Left renal cortex interstitium (tissue), 4 donors: ENCODE results near the gene GPRIN1. TPM values are rescaled to one million over a fixed set of nuclear protein-coding genes. Genes with fewer than 3 reads are reported as not detected.

Source experiments
- DNase-seq, 4 donors: peaks; one replicate each; pipeline ENCODE4 v3.0.0-alpha.2; 2013; ENCODE audit warnings: low read depth in 4 of 4, low spot score in 2 of 4, missing footprints in 1 of 4
- polyA plus RNA-seq, 4 donors: library from polyadenylated mRNA; unstranded; fragments of 120-200 nt; gene quantifications; one replicate each; pipeline ENCODE4 v1.2.1, GENCODE V29; 2013; ENCODE audit not compliant: insufficient read length in 4 of 4

GPRIN1 gene
- 1 to 10 TPM; 1.6 to 2.0 (median 1.8) TPM for polyA plus RNA-seq

GRCh38 chr5:176609724-176610434 is at the start of gene GPRIN1:
GPRIN1 (minus strand) TSS chr5:176610156; CDS start chr5:176599834, 10,322 bp downstream.
- DNase-seq, result peak in 1 of 4 donors; percentile 31

- no peak for DNase-seq
Observed at GRCh38 chr5:176659512-176659839, 49.5 kb upstream of the GPRIN1 start.

- no peak for DNase-seq
Observed at GRCh38 chr5:176658817-176659511, 49.0 kb upstream of the GPRIN1 start.

- DNase-seq, result peak in 1 of 4 donors; percentile 42
Observed at GRCh38 chr5:176658007-176658599, 48.1 kb upstream of the GPRIN1 start.

GRCh38 chr5:176656467-176656990 is 46.6 kb upstream of the GPRIN1 start:
- DNase-seq, result no peak

- no peak for DNase-seq
Observed at GRCh38 chr5:176654856-176655255, 44.9 kb upstream of the GPRIN1 start.

- DNase-seq, result no peak
Observed at GRCh38 chr5:176653401-176654385, 43.7 kb upstream of the GPRIN1 start.

GRCh38 chr5:176652136-176652535 is 42.2 kb upstream of the GPRIN1 start:
- DNase-seq, result no peak

GRCh38 chr5:176651472-176651980 is 41.6 kb upstream of the GPRIN1 start:
- DNase-seq, result no peak

GRCh38 chr5:176650354-176650884 is 40.5 kb upstream of the GPRIN1 start:
- DNase-seq, result no peak

- DNase-seq, result no peak
Observed at GRCh38 chr5:176648474-176649194, 38.7 kb upstream of the GPRIN1 start.

GRCh38 chr5:176647843-176648473 is 38.0 kb upstream of the GPRIN1 start:
- DNase-seq, result peak in 1 of 4 donors; percentile 14

GRCh38 chr5:176647030-176647842 is 37.3 kb upstream of the GPRIN1 start, which contains the start of gene TSPAN17:
TSPAN17 (plus strand) TSS chr5:176647484; CDS start chr5:176647616, 132 bp downstream.
- peak; percentile 89 to 99 (median 98) for DNase-seq

GRCh38 chr5:176646707-176647029 is 36.7 kb upstream of the GPRIN1 start:
- no peak for DNase-seq

GRCh38 chr5:176646049-176646706 is 36.2 kb upstream of the GPRIN1 start:
- DNase-seq, result no peak

GRCh38 chr5:176644878-176645670 is 35.1 kb upstream of the GPRIN1 start:
- no peak for DNase-seq

- DNase-seq, result no peak
Observed at GRCh38 chr5:176644294-176644693, 34.3 kb upstream of the GPRIN1 start.
